K562 (cell line): ENCODE measurements around the gene NEUROD4. TPM values are rescaled to one million over a fixed set of nuclear protein-coding genes. Genes with fewer than 3 reads are reported as not detected.

Experiments
- ATF3 ChIP-seq, 2 experiments: fragments of 450-650 bp in 1 of 2; sonication (generic) in 1 of 2; formaldehyde crosslinking in 1 of 2; IDR thresholded peaks in 1 of 2; conservative IDR thresholded peaks in 1 of 2; 2 replicates each; pipeline versions ENCODE4 v1.6.1 to v1.8.1; 2016 to 2023; ENCODE audit warnings: mild to moderate bottlenecking in 2 of 2, moderate library complexity in 2 of 2, inconsistent platforms in 1 of 2, missing genetic modification reagents in 1 of 2
- CBFB ChIP-seq: sonication (generic); formaldehyde crosslinking; IDR thresholded peaks from 2 replicates; pipeline ENCODE4 v1.4.0; 2020; ENCODE audit warnings: mild to moderate bottlenecking, missing genetic modification reagents
- GATAD2A ChIP-seq: fragments of 450-650 bp; IDR thresholded peaks from 2 replicates; pipeline ENCODE4 v1.6.1; 2017
- KDM5B ChIP-seq: fragments of 200-600 bp; sonication (generic); IDR thresholded peaks from 2 replicates; pipeline ENCODE4 v1.6.1; 2012; ENCODE audit warnings: low read depth, mild to moderate bottlenecking, moderate library complexity, low read length, control low read depth, inconsistent platforms; ENCODE audit not compliant: insufficient replicate concordance
- PPARD ChIP-seq: fragments of 250-450 bp; sonication (Bioruptor Pico); IDR thresholded peaks from 2 replicates; pipeline ENCODE4 v1.8.0; 2022; ENCODE audit warnings: inconsistent platforms, mild to moderate bottlenecking, moderate library complexity
- RBM14 ChIP-seq: fragments of 200-400 bp; formaldehyde crosslinking; IDR thresholded peaks from 2 replicates; pipeline ENCODE4 v1.6.1; 2018; ENCODE audit warnings: low read depth, mild to moderate bottlenecking, low read length, moderate library complexity, borderline replicate concordance; ENCODE audit not compliant: insufficient read depth
- TBL1XR1 ChIP-seq, 2 experiments: IDR thresholded peaks; 2 replicates each; pipeline ENCODE4 v1.6.1; 2012; ENCODE audit warnings: improper control_type of control experiment in 2 of 2, low read length in 2 of 2, mild to moderate bottlenecking in 1 of 2
- TFE3 ChIP-seq: fragments of 450-650 bp; formaldehyde crosslinking; IDR thresholded peaks from 2 replicates; pipeline ENCODE4 v1.4.0; 2020; ENCODE audit warnings: mild to moderate bottlenecking, mixed read lengths
- USF2 ChIP-seq: sonication (generic); formaldehyde crosslinking; IDR thresholded peaks from 2 replicates; pipeline ENCODE4 v1.5.0; 2020; ENCODE audit warnings: missing genetic modification reagents
- polyA plus RNA-seq, 8 experiments: library from polyadenylated mRNA; depleted of rRNA in 4 of 8; stranded (reverse) in 5 of 8; unstranded in 3 of 8; fragments of >200 nt; fragmentation: Nextera tagmentation in 2 of 8; fragmentation: Illumina TruSeq in 1 of 8; extraction: Ambion mirVana in 2 of 8; extraction: Trizol in 1 of 8; gene quantifications; 2 replicates each; pipeline versions ENCODE4 v1.2.1 to v1.2.3, GENCODE V29; 2011 to 2014; ENCODE audit warnings: inconsistent platforms in 1 of 8, missing spikeins in 1 of 8
- total RNA-seq, 7 experiments: library from RNA; depleted of rRNA in 6 of 7; stranded (reverse); fragments of >200 nt in 6 of 7; fragmentation: Illumina TruSeq in 2 of 7; extraction: Trizol in 2 of 7; gene quantifications; 2 replicates each; pipeline versions ENCODE4 v1.2.1 to v1.2.3, GENCODE V29; 2011 to 2021; ENCODE audit warnings: low replicate concordance in 1 of 7
- TF ChIP-seq, protein P1 (sequence below), 2 experiments: fragments of 450-650 bp; IDR thresholded peaks; 2 replicates each; pipeline ENCODE4 v1.6.1; 2016; ENCODE audit warnings: mild to moderate bottlenecking in 2 of 2, borderline replicate concordance in 1 of 2, low read depth in 1 of 2, moderate library complexity in 1 of 2
- TF ChIP-seq, protein P2 (sequence below): fragments of 200-800 bp; sonication (Bioruptor generic); IDR thresholded peaks from 2 replicates; pipeline ENCODE4 v1.6.1; 2017; ENCODE audit warnings: missing genetic modification characterization, missing compliant biosample characterization
- TF ChIP-seq, protein P3 (sequence below): fragments of 450-650 bp; formaldehyde crosslinking; IDR thresholded peaks from 2 replicates; pipeline ENCODE4 v1.4.0; 2022; ENCODE audit warnings: mild to moderate bottlenecking, moderate library complexity

NEUROD4 gene
- total and polyA plus RNA-seq, 9 of the 15 experiments (the other 6 are each of a cell fraction or from before 2014, with no cell fraction given): not detected

GRCh38 chr12:54991991-54992375, 27.8 kb upstream of the NEUROD4 start (continued):
- no peak for TF ChIP-seq RBM14
- TF ChIP-seq TBL1XR1 (IDR thresholded peaks at IDR 0.05; ENCODE audit: low read length in 2 of 2): no peak
- TF ChIP-seq USF2 (CRISPR knock-in tag): no peak
- TF ChIP-seq, protein P1, sequence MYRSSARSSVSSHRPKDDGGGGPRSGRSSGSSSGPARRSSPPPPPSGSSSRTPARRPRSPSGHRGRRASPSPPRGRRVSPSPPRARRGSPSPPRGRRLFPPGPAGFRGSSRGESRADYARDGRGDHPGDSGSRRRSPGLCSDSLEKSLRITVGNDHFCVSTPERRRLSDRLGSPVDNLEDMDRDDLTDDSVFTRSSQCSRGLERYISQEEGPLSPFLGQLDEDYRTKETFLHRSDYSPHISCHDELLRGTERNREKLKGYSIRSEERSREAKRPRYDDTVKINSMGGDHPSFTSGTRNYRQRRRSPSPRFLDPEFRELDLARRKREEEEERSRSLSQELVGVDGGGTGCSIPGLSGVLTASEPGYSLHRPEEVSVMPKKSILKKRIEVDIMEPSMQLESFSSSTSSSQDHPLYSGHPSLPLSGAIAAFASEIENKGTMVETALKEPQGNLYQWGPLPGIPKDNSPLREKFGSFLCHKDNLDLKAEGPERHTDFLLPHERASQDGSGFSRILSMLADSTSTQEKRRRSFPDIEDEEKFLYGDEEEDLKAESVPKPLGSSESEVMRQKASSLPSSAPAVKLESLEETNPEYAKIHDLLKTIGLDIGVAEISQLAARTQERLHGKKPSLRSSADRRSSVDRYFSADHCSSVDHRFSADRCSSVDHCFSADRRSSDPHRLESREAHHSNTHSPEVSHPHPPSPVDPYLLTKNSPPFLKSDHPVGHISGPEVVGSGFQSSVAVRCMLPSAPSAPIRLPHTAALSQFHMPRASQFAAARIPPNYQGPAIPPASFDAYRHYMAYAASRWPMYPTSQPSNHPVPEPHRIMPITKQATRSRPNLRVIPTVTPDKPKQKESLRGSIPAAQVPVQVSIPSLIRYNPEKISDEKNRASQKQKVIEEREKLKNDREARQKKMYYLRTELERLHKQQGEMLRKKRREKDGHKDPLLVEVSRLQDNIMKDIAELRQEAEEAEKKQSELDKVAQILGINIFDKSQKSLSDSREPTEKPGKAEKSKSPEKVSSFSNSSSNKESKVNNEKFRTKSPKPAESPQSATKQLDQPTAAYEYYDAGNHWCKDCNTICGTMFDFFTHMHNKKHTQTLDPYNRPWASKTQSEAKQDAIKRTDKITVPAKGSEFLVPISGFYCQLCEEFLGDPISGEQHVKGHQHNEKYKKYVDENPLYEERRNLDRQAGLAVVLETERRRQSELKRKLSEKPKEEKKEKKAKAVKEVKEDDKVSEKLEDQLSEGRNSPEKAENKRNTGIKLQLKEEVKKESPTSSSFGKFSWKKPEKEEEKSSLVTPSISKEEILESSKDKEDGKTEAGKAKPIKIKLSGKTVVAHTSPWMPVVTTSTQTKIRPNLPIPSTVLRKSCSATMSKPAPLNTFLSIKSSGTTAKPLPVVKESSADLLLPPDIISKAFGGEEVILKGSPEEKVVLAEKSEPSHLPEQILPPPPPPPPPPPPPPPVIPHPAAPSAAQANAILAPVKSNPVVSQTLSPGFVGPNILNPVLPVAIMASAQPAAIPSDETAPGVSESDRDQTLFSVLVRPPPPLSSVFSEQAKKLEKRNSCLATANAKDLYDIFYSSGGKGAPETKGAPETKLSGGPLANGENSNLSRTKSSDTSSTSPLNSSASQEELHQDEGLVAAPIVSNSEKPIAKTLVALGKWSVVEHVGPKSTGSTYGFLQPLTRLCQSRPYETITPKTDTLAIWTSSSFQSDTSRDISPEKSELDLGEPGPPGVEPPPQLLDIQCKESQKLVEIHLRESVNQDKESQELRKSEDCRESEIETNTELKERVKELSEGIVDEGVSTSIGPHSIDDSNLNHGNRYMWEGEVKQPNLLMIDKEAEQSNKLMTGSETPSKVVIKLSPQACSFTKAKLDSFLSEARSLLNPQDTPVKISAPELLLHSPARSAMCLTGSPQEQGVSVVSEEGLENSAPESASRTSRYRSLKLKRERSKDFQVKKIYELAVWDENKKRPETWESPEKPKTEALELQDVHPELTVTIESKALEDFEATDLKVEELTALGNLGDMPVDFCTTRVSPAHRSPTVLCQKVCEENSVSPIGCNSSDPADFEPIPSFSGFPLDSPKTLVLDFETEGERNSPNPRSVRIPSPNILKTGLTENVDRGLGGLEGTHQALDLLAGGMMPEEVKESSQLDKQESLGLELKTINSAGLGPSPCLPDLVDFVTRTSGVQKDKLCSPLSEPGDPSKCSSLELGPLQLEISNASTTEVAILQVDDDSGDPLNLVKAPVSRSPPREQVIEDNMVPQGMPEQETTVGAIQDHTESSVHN (IDR thresholded peaks at IDR 0.05; ENCODE audit: borderline replicate concordance in 1 of 2, low read depth in 1 of 2): no peak
- no peak for TF ChIP-seq CBFB
- no peak for TF ChIP-seq TFE3 (CRISPR knock-in tag)
- TF ChIP-seq, protein P2, sequence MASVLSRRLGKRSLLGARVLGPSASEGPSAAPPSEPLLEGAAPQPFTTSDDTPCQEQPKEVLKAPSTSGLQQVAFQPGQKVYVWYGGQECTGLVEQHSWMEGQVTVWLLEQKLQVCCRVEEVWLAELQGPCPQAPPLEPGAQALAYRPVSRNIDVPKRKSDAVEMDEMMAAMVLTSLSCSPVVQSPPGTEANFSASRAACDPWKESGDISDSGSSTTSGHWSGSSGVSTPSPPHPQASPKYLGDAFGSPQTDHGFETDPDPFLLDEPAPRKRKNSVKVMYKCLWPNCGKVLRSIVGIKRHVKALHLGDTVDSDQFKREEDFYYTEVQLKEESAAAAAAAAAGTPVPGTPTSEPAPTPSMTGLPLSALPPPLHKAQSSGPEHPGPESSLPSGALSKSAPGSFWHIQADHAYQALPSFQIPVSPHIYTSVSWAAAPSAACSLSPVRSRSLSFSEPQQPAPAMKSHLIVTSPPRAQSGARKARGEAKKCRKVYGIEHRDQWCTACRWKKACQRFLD (CRISPR knock-in tag): no peak
- TF ChIP-seq PPARD (CRISPR knock-in tag): no peak
- no peak for TF ChIP-seq KDM5B
- no peak for TF ChIP-seq GATAD2A
- TF ChIP-seq ATF3 (IDR thresholded peaks at IDR 0.05): peak; percentile 38
- TF ChIP-seq ATF3 (CRISPR knock-in tag; conservative IDR thresholded peaks at IDR 0.05): no peak
- TF ChIP-seq, protein P3, sequence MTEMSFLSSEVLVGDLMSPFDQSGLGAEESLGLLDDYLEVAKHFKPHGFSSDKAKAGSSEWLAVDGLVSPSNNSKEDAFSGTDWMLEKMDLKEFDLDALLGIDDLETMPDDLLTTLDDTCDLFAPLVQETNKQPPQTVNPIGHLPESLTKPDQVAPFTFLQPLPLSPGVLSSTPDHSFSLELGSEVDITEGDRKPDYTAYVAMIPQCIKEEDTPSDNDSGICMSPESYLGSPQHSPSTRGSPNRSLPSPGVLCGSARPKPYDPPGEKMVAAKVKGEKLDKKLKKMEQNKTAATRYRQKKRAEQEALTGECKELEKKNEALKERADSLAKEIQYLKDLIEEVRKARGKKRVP (CRISPR knock-in tag): peak; percentile 65; the same call in 1 of the 2 replicates
